Neural cell (in vitro differentiated cells): ENCODE measurements around the gene MOB2.

Source experiments
- CTCF ChIP-seq: fragments of 450-650 bp; IDR thresholded peaks from 2 replicates; pipeline ENCODE4 v1.5.1; 2014; ENCODE audit warnings: antibody characterized with exemption, mild to moderate bottlenecking, moderate library complexity; ENCODE audit not compliant: poor library complexity, severe bottlenecking
- EP300 ChIP-seq: fragments of 450-650 bp; conservative IDR thresholded peaks from 2 replicates; pipeline ENCODE4 v1.6.1; 2014; ENCODE audit warnings: antibody characterized with exemption, mild to moderate bottlenecking, moderate library complexity; ENCODE audit not compliant: poor library complexity, severe bottlenecking
- EZH2 ChIP-seq: fragments of 200-600, 300-800 bp; shearing (Covaris generic), sonication (generic); IDR thresholded peaks from 2 replicates; pipeline ENCODE4 v1.6.1; 2014; ENCODE audit warnings: antibody characterized with exemption, low read length, borderline replicate concordance, mild to moderate bottlenecking; ENCODE audit not compliant: insufficient read depth, poor library complexity, severe bottlenecking
- POLR2AphosphoS5 ChIP-seq: IDR thresholded peaks from 2 replicates; pipeline ENCODE4 v1.6.1; 2012
- REST ChIP-seq: IDR thresholded peaks from 2 replicates; pipeline ENCODE4 v1.6.1; 2012; ENCODE audit warnings: borderline replicate concordance
- SMC3 ChIP-seq: fragments of 450-650 bp; conservative IDR thresholded peaks from 2 replicates; pipeline ENCODE4 v1.6.1; 2014; ENCODE audit warnings: antibody characterized with exemption, mild to moderate bottlenecking, moderate library complexity; ENCODE audit not compliant: poor library complexity

DNA sequence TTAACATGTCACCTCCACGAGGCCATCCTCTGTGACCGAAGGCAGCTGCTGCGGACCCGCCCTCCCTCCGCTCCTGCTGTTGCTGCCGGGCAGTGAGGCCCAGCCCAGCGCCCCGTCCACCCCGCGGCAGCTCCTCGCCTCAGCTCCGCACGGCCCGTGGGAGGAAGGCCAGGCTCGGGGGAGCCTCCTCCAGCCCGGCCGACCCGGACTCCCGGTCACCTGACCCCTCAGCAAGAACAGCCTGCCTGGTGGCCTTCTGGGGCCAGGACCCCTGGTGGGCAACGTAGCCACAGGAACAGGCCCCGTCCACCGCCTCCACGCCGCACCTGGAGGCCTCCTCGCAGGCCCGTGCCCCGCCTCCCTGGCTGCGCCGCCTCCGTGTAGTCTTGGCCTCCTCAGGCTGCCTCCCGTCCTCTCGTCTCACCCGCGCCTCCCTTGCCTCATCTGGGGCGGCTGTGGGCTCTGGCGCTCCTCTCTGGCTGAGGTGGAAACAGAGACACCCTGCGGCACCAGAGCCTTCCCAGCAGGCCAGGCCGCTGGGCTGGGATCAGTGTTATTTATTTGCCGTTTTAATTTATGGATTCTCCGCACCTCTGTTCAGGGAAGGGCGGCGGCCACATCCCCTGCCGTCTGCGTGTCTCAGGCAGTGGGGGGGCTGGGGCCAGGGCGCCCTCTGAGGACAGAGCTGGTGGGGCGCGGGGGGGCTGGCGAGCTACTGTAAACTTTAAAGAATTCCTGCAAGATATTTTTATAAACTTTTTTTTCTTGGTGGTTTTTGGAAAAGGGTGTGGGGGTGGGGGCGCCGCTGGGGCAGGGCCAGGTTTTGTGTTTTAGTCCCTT lies 25.4 kb downstream of the MOB2 start:
- TF ChIP-seq CTCF, result no peak
- TF ChIP-seq EZH2, result no peak
- no peak for TF ChIP-seq EP300
- no peak for TF ChIP-seq REST
- no peak for TF ChIP-seq POLR2AphosphoS5
- no peak for TF ChIP-seq SMC3
